PC-9 (cell line): Measurements from ENCODE around the gene YES1. TPM values are rescaled to one million over a fixed set of nuclear protein-coding genes. Genes with fewer than 3 reads are reported as not detected.

Experiments
- BruUV-seq: library from RNA; stranded (reverse); fragments of 400-500 nt; replicated peaks from 2 replicates; lab custom pipeline; 2021; lab: Mats Ljungman, UMichigan
- CTCF ChIA-PET: fragments of 300-600 bp; sonication (Branson Sonifier 250); formaldehyde crosslinking; loops from one replicate; lab custom pipeline; 2022; ENCODE audit warnings: antibody characterized with exemption; lab: Charles Lee
- POLR2A ChIA-PET: fragments of 300-600 bp; sonication (Branson Sonifier 250); formaldehyde crosslinking; loops from one replicate; lab custom pipeline; 2022; ENCODE audit warnings: antibody characterized with exemption; ENCODE audit not compliant: unreplicated experiment; lab: Charles Lee
- DNase-seq, 2 experiments: peaks; one replicate each; pipeline versions ENCODE4 v3.0.0 to v3.0.0-alpha.2; 2015 to 2022; ENCODE audit warnings: mixed read lengths in 1 of 2
- H2AFZ ChIP-seq: fragments of 200-600 bp; sonication (generic); 2 replicates; pipeline ENCODE4 v1.8.1; 2017; ENCODE audit warnings: antibody characterized with exemption
- H3F3A ChIP-seq: fragments of 200-600 bp; sonication (generic); 2 replicates; pipeline ENCODE4 v1.8.1; 2017; ENCODE audit warnings: antibody characterized with exemption, mild to moderate bottlenecking, low read depth; ENCODE audit not compliant: insufficient read depth
- H3K27ac ChIP-seq: fragments of 200-600 bp; sonication (generic); 2 replicates; pipeline ENCODE4 v1.6.1; 2016; ENCODE audit warnings: mixed run types
- H3K27me3 ChIP-seq: fragments of 200-600 bp; sonication (generic); 2 replicates; pipeline ENCODE4 v1.6.1; 2016; ENCODE audit warnings: low read depth, mixed run types; ENCODE audit not compliant: insufficient read depth
- H3K36me3 ChIP-seq: fragments of 200-600 bp; sonication (generic); 2 replicates; pipeline ENCODE4 v1.6.1; 2016; ENCODE audit warnings: low read depth, mixed run types
- H3K4me1 ChIP-seq: fragments of 200-600 bp; sonication (generic); replicated peaks from 2 replicates; pipeline ENCODE4 v1.6.1; 2016; ENCODE audit warnings: mixed run types; ENCODE audit not compliant: insufficient read depth
- H3K4me2 ChIP-seq: fragments of 200-600 bp; sonication (generic); 2 replicates; pipeline ENCODE4 v1.6.1; 2017; ENCODE audit warnings: mixed run types
- H3K4me3 ChIP-seq: fragments of 200-600 bp; sonication (generic); 2 replicates; pipeline ENCODE4 v1.6.1; 2016; ENCODE audit warnings: mixed run types
- H3K79me2 ChIP-seq: fragments of 200-600 bp; sonication (generic); 2 replicates; pipeline ENCODE4 v1.6.1; 2017; ENCODE audit warnings: low read depth, mixed run types
- H3K9me2 ChIP-seq: fragments of 200-600 bp; sonication (generic); 2 replicates; pipeline ENCODE4 v1.8.1; 2017; ENCODE audit warnings: mild to moderate bottlenecking; ENCODE audit not compliant: insufficient read depth
- H3K9me3 ChIP-seq: fragments of 200-600 bp; sonication (generic); 2 replicates; pipeline ENCODE4 v1.8.1; 2016; ENCODE audit warnings: low read depth; ENCODE audit not compliant: insufficient read depth
- H4K20me1 ChIP-seq: fragments of 200-600 bp; sonication (generic); 2 replicates; pipeline ENCODE4 v1.8.1; 2017; ENCODE audit not compliant: insufficient read depth
- CTCF ChIP-seq: fragments of 200-600 bp; sonication (generic); conservative IDR thresholded peaks from 2 replicates; pipeline ENCODE4 v1.6.1; 2017; ENCODE audit warnings: mixed run types, antibody characterized with exemption, mild to moderate bottlenecking, moderate library complexity
- EZH2 ChIP-seq: fragments of 200-600 bp; sonication (generic); IDR thresholded peaks from 2 replicates; pipeline ENCODE4 v1.8.0; 2017; ENCODE audit warnings: antibody characterized with exemption, low read depth
- intact Hi-C: fragments of 100-400 bp; cut with micrococcal nuclease; formaldehyde crosslinking; loops from one replicate; pipeline ENCODE4 v1.10.0; 2022; ENCODE audit not compliant: unreplicated experiment
- total RNA-seq: library from RNA; stranded (reverse); gene quantifications from 2 replicates; pipeline ENCODE4 v1.2.3, GENCODE V29; 2021

YES1 gene
- total RNA-seq, 1 experiment from 2014 or later, result 111 TPM

- no peaks in the 10 kb centered on the region for H3K9me2 ChIP-seq
- H3K9me3 ChIP-seq, result no peaks in the 10 kb centered on the region
- ChIA-PET POLR2A (no interaction called here), CTCF (no interaction called here)
- peaks cover 8% of the 10 kb centered on the region for H4K20me1 ChIP-seq
- no peak overlapping the region for H3K4me2 ChIP-seq
- H3K27ac ChIP-seq, result no peak overlapping the region
- no peak for DNase-seq
- H3K4me3 ChIP-seq, result no peak overlapping the region
- peaks cover 5% of the 10 kb centered on the region; the same call in 1 of the 2 replicates for H3F3A ChIP-seq
- H3K4me1 ChIP-seq, result no peaks in the 10 kb centered on the region
- no peaks in the 10 kb centered on the region for H3K27me3 ChIP-seq
- BruUV-seq, result no TSS peak
- intact Hi-C loops, result no loop called here
- H2AFZ ChIP-seq, result no peak overlapping the region
- peaks cover 9% of the 10 kb centered on the region; the same call in 1 of the 2 replicates for H3K36me3 ChIP-seq
- no peaks in the 10 kb centered on the region for H3K79me2 ChIP-seq
- TF ChIP-seq EZH2 (no peak), CTCF (no peak)
Measured at GRCh38 chr18:693466-694187, 118.4 kb downstream of the YES1 start.

DNA sequence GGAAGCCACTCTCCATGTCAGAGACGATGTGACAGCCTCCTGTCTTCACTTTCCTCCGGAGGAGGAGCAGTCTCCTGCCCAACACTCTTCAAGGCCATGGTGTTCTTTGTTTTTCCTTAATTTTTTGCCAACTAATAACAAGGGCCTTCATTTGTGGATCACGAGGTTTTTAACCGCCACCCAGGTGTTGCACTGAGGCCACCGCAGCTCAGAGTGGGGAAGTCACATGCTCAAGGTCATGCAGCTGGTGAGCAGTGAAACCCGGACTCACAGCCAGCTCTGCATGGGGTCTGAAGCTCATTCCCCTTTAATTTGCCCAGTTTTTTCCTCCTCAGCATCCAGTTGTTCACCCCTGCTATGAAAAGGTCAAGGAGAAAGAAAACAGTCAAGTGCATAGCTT is 119.2 kb downstream of the YES1 start:
- DNase-seq, result no peak
- H3K79me2 ChIP-seq, result no peaks in the 10 kb centered on the region
- BruUV-seq, result no TSS peak
- CTCF ChIA-PET, result interaction anchor here (0.6 kb wide), 1 partner anchor 25 kb away, joined by 5 read pairs; no protein-coding TSS in a partner anchor
- H3K4me3 ChIP-seq, result no peak overlapping the region
- H3K27ac ChIP-seq, result no peak overlapping the region
- H3K27me3 ChIP-seq, result no peaks in the 10 kb centered on the region
- H3K4me1 ChIP-seq, result no peaks in the 10 kb centered on the region
- no peak overlapping the region for H3K4me2 ChIP-seq
- peaks cover 9% of the 10 kb centered on the region; the same call in 1 of the 2 replicates for H3K36me3 ChIP-seq
- no peak for TF ChIP-seq CTCF
- TF ChIP-seq EZH2, result no peak
- H4K20me1 ChIP-seq, result peaks cover 8% of the 10 kb centered on the region
- no peak overlapping the region for H2AFZ ChIP-seq
- intact Hi-C loops, result no loop called here
- H3K9me3 ChIP-seq, result no peaks in the 10 kb centered on the region
- POLR2A ChIA-PET, result no interaction called here
- H3K9me2 ChIP-seq, result no peaks in the 10 kb centered on the region
- H3F3A ChIP-seq, result peaks cover 2% of the 10 kb centered on the region; the same call in 1 of the 2 replicates

DNA sequence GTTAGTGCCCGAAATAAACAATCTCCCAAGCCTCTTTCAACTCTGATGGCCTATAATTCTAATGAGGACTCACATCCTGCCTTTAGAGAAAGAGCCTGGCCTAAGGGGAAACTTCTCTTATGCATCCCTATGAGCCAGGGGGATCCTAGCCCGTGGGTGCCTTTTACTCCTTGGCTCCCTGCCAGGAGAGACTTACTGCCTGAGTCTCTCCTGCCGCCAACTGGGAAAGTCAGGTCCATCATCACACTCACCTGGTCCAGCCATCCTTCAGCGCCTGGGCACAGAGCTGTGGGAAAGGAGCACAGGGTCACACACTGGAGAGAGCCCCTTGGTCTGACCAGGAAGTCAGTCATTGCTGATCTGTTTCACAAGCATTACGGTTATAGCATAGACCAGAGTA is 123.7 kb downstream of the YES1 start:
- ChIA-PET CTCF (no interaction called here), POLR2A (no interaction called here)
- DNase-seq, result no peak
- TF ChIP-seq CTCF (no peak), EZH2 (no peak)
- peaks cover 9% of the 10 kb centered on the region; the same call in 1 of the 2 replicates for H3K36me3 ChIP-seq
- no peak overlapping the region for H2AFZ ChIP-seq
- H3K4me3 ChIP-seq, result no peak overlapping the region
- intact Hi-C loops, result no loop called here
- H3K9me3 ChIP-seq, result no peaks in the 10 kb centered on the region
- no peaks in the 10 kb centered on the region for H3K4me1 ChIP-seq
- H3K27me3 ChIP-seq, result no peaks in the 10 kb centered on the region
- no TSS peak for BruUV-seq
- H3K79me2 ChIP-seq, result no peaks in the 10 kb centered on the region
- H3K27ac ChIP-seq, result no peak overlapping the region
- H4K20me1 ChIP-seq, result no peaks in the 10 kb centered on the region
- no peaks in the 10 kb centered on the region; the same call in 1 of the 2 replicates for H3F3A ChIP-seq
- H3K4me2 ChIP-seq, result no peak overlapping the region
- no peaks in the 10 kb centered on the region for H3K9me2 ChIP-seq
